Transverse colon (tissue), 4 donors: Measurements from ENCODE around the gene POLK. TPM values are rescaled to one million over a fixed set of nuclear protein-coding genes. Genes with fewer than 3 reads are reported as not detected.

Experiments used
- DNase-seq: peaks from one replicate; pipeline ENCODE4 v3.0.0-alpha.2; 2019
- H3K27ac ChIP-seq, 4 donors: fragments of 200-600 bp; sonication (generic); 2 replicates each; pipeline ENCODE4 v1.5.1; 2016 to 2018; ENCODE audit warnings: inconsistent platforms in 4 of 4
- H3K27me3 ChIP-seq: fragments of 200-600 bp; sonication (generic); 2 replicates; pipeline ENCODE4 v1.5.1; 2017; ENCODE audit warnings: inconsistent platforms
- H3K36me3 ChIP-seq, 4 donors: fragments of 200-600 bp; sonication (generic); 2 replicates each; pipeline ENCODE4 v1.5.1; 2017 to 2019; ENCODE audit warnings: inconsistent platforms in 4 of 4
- H3K4me1 ChIP-seq, 4 donors: fragments of 200-600 bp; sonication (generic); 2 replicates each; pipeline ENCODE4 v1.5.1; 2017 to 2020; ENCODE audit warnings: inconsistent platforms in 4 of 4
- H3K4me3 ChIP-seq, 4 donors: fragments of 200-600 bp; sonication (generic); 1 replicate in 1 of 4; 2 replicates in 3 of 4; pipeline versions ENCODE4 v1.5.1 to v1.6.1; 2017 to 2019; ENCODE audit warnings: inconsistent platforms in 4 of 4
- H3K9me3 ChIP-seq, 2 donors: fragments of 200-600 bp; sonication (generic); 2 replicates each; pipeline ENCODE4 v1.5.1; 2017 to 2019; ENCODE audit warnings: inconsistent platforms in 2 of 2
- EP300 ChIP-seq: sonication (generic); formaldehyde crosslinking; IDR thresholded peaks from one replicate; pipeline ENCODE4 v1.6.1; 2017; ENCODE audit warnings: antibody characterized with exemption, low read depth
- POLR2A ChIP-seq: fragments of 450-650 bp; IDR thresholded peaks from one replicate; pipeline ENCODE4 v1.6.1; 2016; ENCODE audit warnings: antibody characterized with exemption, mild to moderate bottlenecking, moderate library complexity
- POLR2AphosphoS5 ChIP-seq, 3 donors: sonication (generic); formaldehyde crosslinking; IDR thresholded peaks; one replicate each; pipeline ENCODE4 v1.6.1; 2016; ENCODE audit warnings: antibody characterized with exemption in 3 of 3
- WGBS, 2 donors: methylation state at CpG; one replicate each; pipeline ENCODE4 v1.1.5; 2018; ENCODE audit warnings: low coverage in 1 of 2; 5-methylcytosine and 5-hydroxymethylcytosine counted together
- in situ Hi-C, 4 donors: fragments of 200-750 bp; cut with MboI; loops; one replicate each; pipeline versions ENCODE4 v1.15.0 to v1.15.1; 2017; ENCODE audit warnings: low sequenced_read_pairs in 3 of 4, low pct_ligation_motif_present in 1 of 4, low pct_unique_long_range_greater_than_20kb in 1 of 4
- intact Hi-C: fragments of 100-400 bp; cut with DNase I; formaldehyde crosslinking; loops from one replicate; pipeline ENCODE4 v1.15.1; 2023; ENCODE audit warnings: low total_unique reads
- total RNA-seq, 4 donors: library from RNA; depleted of rRNA; stranded (reverse); fragments of >200 nt; gene quantifications; one replicate each; pipeline ENCODE4 v1.1.0, GENCODE V29; 2016
- TF ChIP-seq, protein P1 (sequence below), 5 experiments: fragments of 200-600 bp in 3 of 5; fragments of 450-650 bp in 2 of 5; sonication (generic) in 3 of 5; IDR thresholded peaks; 1 replicate in 2 of 5; 2 replicates in 3 of 5; pipeline ENCODE4 v1.5.1; 2016 to 2017; ENCODE audit warnings: antibody characterized with exemption in 5 of 5, inconsistent platforms in 3 of 5, mild to moderate bottlenecking in 2 of 5, moderate library complexity in 1 of 5

Gene POLK
- total RNA-seq, 4 donors from 2014 or later = 5.4 to 30.2 (median 18.5) TPM

DNA sequence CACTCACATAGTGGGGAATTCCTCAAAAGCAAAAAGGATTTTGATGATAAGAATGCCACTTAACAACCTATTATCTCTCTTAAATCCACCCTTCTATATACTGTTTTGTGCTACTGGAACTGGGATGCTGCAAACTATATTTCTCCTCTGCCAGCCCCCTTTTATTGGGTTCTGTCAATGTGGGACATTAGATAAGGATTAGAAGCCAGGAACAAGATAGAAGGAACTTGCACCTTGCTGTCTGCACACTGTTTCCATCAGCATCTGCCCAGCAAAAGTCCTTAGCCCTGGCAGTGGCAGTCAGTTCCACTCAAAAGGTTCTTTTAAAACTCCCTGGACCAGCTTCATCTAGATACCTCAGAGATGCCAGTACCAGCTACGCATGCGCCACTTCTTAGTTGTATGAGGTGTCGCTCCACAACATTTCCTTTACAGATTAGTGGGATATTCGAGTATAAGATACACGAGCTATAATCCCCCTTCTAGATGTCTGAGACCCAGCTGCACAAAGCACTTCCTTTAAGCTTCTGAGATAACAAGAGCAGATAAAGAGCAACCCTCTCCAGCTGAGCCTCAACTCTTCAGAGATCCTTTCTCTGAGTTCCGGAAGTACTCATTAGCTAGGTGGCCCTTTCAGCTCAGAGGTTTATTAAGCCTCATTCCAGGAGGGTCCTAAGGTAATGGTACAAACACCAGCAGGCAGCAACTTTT is 45.5 kb upstream of the POLK start:
- intact Hi-C loops = no loop called here
- Histone ChIP-seq H3K27ac (no peak overlapping the region), H3K36me3 (peaks cover 0 to 6% (median 0%) of the 10 kb centered on the region in 4 donors), H3K4me1 (peaks cover 0 to 2% (median under 1%) of the 10 kb centered on the region in 4 donors), H3K27me3 (no peaks in the 10 kb centered on the region), H3K9me3 (peaks cover 10 to 20% of the 10 kb centered on the region in 2 donors), H3K4me3 (no peak overlapping the region)
- in situ Hi-C loops = no loop called here
- no peak for TF ChIP-seq POLR2AphosphoS5 (IDR thresholded peaks at IDR 0.05)
- TF ChIP-seq, protein P1, sequence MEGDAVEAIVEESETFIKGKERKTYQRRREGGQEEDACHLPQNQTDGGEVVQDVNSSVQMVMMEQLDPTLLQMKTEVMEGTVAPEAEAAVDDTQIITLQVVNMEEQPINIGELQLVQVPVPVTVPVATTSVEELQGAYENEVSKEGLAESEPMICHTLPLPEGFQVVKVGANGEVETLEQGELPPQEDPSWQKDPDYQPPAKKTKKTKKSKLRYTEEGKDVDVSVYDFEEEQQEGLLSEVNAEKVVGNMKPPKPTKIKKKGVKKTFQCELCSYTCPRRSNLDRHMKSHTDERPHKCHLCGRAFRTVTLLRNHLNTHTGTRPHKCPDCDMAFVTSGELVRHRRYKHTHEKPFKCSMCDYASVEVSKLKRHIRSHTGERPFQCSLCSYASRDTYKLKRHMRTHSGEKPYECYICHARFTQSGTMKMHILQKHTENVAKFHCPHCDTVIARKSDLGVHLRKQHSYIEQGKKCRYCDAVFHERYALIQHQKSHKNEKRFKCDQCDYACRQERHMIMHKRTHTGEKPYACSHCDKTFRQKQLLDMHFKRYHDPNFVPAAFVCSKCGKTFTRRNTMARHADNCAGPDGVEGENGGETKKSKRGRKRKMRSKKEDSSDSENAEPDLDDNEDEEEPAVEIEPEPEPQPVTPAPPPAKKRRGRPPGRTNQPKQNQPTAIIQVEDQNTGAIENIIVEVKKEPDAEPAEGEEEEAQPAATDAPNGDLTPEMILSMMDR (IDR thresholded peaks at IDR 0.05) = no peak
- TF ChIP-seq POLR2A = no peak
- TF ChIP-seq EP300 = no peak
- whole genome bisulfite sequencing, 2 donors = 91 to 93% methylated on average over 5 to 6 of the region's 6 CpGs
- no peak for DNase-seq

DNA sequence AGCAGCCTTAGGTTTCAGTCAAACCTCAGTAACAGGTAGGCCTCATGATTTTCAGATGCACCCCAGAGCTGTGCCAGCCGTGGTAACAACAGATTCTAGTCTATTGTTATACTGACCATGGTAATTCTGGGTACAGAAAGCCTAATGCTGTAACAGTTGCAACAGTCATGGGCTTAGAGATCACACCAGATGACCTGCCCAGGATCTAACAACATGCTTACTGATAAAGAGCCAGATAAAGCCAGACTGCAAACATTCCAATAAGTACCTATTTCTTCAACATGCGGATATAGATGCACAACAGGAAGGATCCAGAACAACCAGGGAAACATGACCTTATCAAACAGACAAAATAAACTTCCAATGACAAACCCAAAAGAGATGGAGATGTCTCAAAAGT is 43.1 kb upstream of the POLK start:
- Histone ChIP-seq H3K4me3 (no peak overlapping the region), H3K36me3 (peaks cover 0 to 6% (median 0%) of the 10 kb centered on the region in 4 donors), H3K9me3 (peaks cover 10 to 20% of the 10 kb centered on the region in 2 donors), H3K27me3 (no peaks in the 10 kb centered on the region), H3K4me1 (peaks cover 0 to 4% (median 0%) of the 10 kb centered on the region in 4 donors), H3K27ac (no peak overlapping the region)
- intact Hi-C loops (no loop called here), in situ Hi-C loops (no loop called here)
- DNase-seq = no peak
- 95 to 100% methylated on average over 1 to 2 of the region's 2 CpGs for WGBS, 2 donors
- TF ChIP-seq EP300 (no peak), POLR2AphosphoS5 (IDR thresholded peaks at IDR 0.05) (no peak), POLR2A (no peak)
- TF ChIP-seq, protein P1 (IDR thresholded peaks at IDR 0.05) = no peak

DNA sequence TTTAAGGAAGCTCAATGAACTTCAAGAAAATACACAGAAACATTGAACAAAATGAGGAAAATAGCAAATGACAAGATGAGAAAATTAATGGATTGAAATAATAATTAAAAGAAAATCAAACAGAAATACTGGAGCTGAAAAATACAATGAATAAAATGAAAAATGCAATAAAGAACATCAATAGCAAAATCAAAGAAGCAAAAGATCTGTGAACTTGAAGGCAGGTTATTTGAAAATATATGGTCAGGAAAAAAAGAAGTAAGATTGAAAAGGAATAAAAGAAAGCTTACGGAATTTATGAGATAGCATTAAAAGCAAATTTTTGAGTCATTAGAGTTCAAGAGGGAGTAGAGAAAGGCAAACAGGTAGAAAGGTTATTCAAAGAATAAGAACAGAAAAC is 42.7 kb upstream of the POLK start:
- intact Hi-C loops = no loop called here
- Histone ChIP-seq H3K36me3 (peaks cover 0 to 6% (median 0%) of the 10 kb centered on the region in 4 donors), H3K4me1 (peaks cover 0 to 4% (median 0%) of the 10 kb centered on the region in 4 donors), H3K27me3 (no peaks in the 10 kb centered on the region), H3K9me3 (peaks cover 10 to 20% of the 10 kb centered on the region in 2 donors), H3K4me3 (no peak overlapping the region), H3K27ac (no peak overlapping the region)
- in situ Hi-C loops = no loop called here
- no peak for TF ChIP-seq POLR2A
- TF ChIP-seq, protein P1 (IDR thresholded peaks at IDR 0.05) = no peak
- no peak for TF ChIP-seq POLR2AphosphoS5 (IDR thresholded peaks at IDR 0.05)
- no peak for TF ChIP-seq EP300
- 97 to 100% methylated on average over 1 of the region's 1 CpG for WGBS, 2 donors
- no peak for DNase-seq

DNA sequence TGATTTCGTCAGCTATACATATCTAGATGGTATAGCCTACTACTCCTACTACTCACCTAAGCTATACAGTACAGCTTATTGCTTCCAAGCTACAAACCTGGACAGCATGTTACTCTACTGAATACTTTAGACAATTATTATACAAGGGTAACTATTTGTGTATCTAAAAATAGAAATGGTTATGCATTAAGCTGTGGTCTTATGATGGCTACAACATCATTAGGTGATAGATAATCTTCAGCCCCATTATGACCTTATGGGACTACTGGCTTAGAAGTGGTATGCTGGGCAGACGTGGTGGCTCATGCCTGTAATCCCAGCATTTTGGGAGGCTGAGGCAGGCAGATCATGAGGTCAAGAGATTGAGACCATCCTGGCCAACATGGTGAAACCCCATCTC is 40.5 kb upstream of the POLK start:
- Histone ChIP-seq H3K27me3 (no peaks in the 10 kb centered on the region), H3K27ac (no peak overlapping the region), H3K4me1 (peaks cover 0 to 4% (median 0%) of the 10 kb centered on the region in 4 donors), H3K9me3 (peaks cover 10 to 20% of the 10 kb centered on the region in 2 donors), H3K4me3 (no peak overlapping the region), H3K36me3 (peaks cover 0 to 6% (median 0%) of the 10 kb centered on the region in 4 donors)
- intact Hi-C loops = no loop called here
- TF ChIP-seq POLR2A (no peak), POLR2AphosphoS5 (IDR thresholded peaks at IDR 0.05) (no peak), EP300 (no peak)
- TF ChIP-seq, protein P1 (IDR thresholded peaks at IDR 0.05) = no peak
- WGBS, 2 donors = 97 to 100% methylated on average over 1 to 2 of the region's 2 CpGs
- no peak for DNase-seq
- in situ Hi-C loops = no loop called here
